A549 (cell line): ENCODE measurements around the gene FAM13A. TPM values are rescaled to one million over a fixed set of nuclear protein-coding genes. Genes with fewer than 3 reads are reported as not detected.
"Not testable (repeated sequence)": the region's sequence is repeated elsewhere in the genome, so short reads cannot be mapped to it uniquely, and the experiment has no call there.

Experiments
- ATAC-seq, 2 experiments: fragments of 200-7000 bp in 1 of 2; fragments of >200 bp in 1 of 2; cut with Nextera tagmentation in 1 of 2; cut with Tn5 transposase in 1 of 2; 3 replicates each; pipeline versions ENCODE4 v1.8.0 to v1.9.1; 2018 to 2020; ENCODE audit warnings: mild to moderate bottlenecking in 1 of 2, moderate library complexity in 1 of 2
- CTCF ChIA-PET: fragments of 300-600 bp; sonication (Branson Sonifier 250); formaldehyde crosslinking; extraction: SDS; loops from one replicate; lab custom pipeline; 2021; ENCODE audit warnings: antibody characterized with exemption, inconsistent platforms; lab: Yijun Ruan, JAX
- POLR2A ChIA-PET: fragments of 350-600 bp; formaldehyde crosslinking; extraction: SDS; loops from one replicate; lab custom pipeline; 2021; ENCODE audit warnings: antibody characterized with exemption, inconsistent platforms; lab: Yijun Ruan, JAX
- DNase-seq, 2 experiments: peaks; one replicate each; pipeline versions ENCODE4 v3.0.0 to v3.0.0-alpha.2; 2011 to 2016; ENCODE audit warnings: low read depth in 1 of 2, low spot score in 1 of 2
- FAIRE-seq: peaks from 2 replicates; lab custom pipeline; 2011; peaks lifted over from hg19 to GRCh38; lab: Jason Lieb, UNC
- H3K27ac ChIP-seq, 2 experiments: fragments of >200 bp; sonication (Bioruptor Twin); formaldehyde crosslinking; 3 replicates each; pipeline ENCODE4 v1.5.1; 2016 to 2017
- H3K4me1 ChIP-seq: fragments of >200 bp; sonication (Bioruptor Twin); formaldehyde crosslinking; 3 replicates; pipeline ENCODE4 v1.6.1; 2016
- H3K4me2 ChIP-seq: fragments of >200 bp; sonication (Bioruptor Twin); formaldehyde crosslinking; 3 replicates; pipeline ENCODE4 v1.6.1; 2016
- H3K4me3 ChIP-seq: fragments of >200 bp; sonication (Bioruptor Twin); formaldehyde crosslinking; 3 replicates; pipeline ENCODE4 v1.5.1; 2016
- H3K9me3 ChIP-seq: fragments of >200 bp; sonication (Bioruptor Twin); formaldehyde crosslinking; 3 replicates; pipeline ENCODE4 v1.6.1; 2016
- CBX8 ChIP-seq: fragments of 200-600 bp; sonication (generic); IDR thresholded peaks from 2 replicates; pipeline ENCODE4 v1.6.1; 2016
- CTCF ChIP-seq: fragments of >200 bp; sonication (Bioruptor Twin); formaldehyde crosslinking; IDR thresholded peaks from 3 replicates; pipeline ENCODE4 v1.5.1; 2016
- EHF ChIP-seq: fragments of 250-450 bp; sonication (Bioruptor Pico); IDR thresholded peaks from 2 replicates; pipeline ENCODE4 v1.5.0; 2020; ENCODE audit warnings: mild to moderate bottlenecking
- ELK1 ChIP-seq: fragments of 150-350 bp; IDR thresholded peaks from 2 replicates; pipeline ENCODE4 v1.6.1; 2014; ENCODE audit warnings: low read depth, mild to moderate bottlenecking, low read length
- ESRRA ChIP-seq: fragments of 150-350 bp; IDR thresholded peaks from 2 replicates; pipeline ENCODE4 v1.6.1; 2014; ENCODE audit warnings: mild to moderate bottlenecking, low read length, borderline replicate concordance
- FOSB ChIP-seq: fragments of 250-450 bp; sonication (Bioruptor Pico); IDR thresholded peaks from 2 replicates; pipeline ENCODE4 v1.5.0; 2020; ENCODE audit warnings: mild to moderate bottlenecking, moderate library complexity
- FOSL2 ChIP-seq, 2 experiments: fragments of 450-650 bp in 1 of 2; fragments of >200 bp in 1 of 2; sonication (Bioruptor Twin) in 1 of 2; formaldehyde crosslinking; IDR thresholded peaks; 2 replicates each; pipeline versions ENCODE4 v1.5.0 to v1.6.1; 2016 to 2020; ENCODE audit warnings: mild to moderate bottlenecking in 1 of 2, moderate library complexity in 1 of 2
- GATA3 ChIP-seq: IDR thresholded peaks from 2 replicates; pipeline ENCODE4 v1.6.1; 2012; ENCODE audit warnings: borderline replicate concordance
- HDAC2 ChIP-seq: fragments of 200-600 bp; sonication (generic); IDR thresholded peaks from 2 replicates; pipeline ENCODE4 v1.6.1; 2016
- HMGXB4 ChIP-seq: fragments of 250-450 bp; sonication (Bioruptor Pico); IDR thresholded peaks from 2 replicates; pipeline ENCODE4 v1.5.0; 2021; ENCODE audit warnings: mild to moderate bottlenecking, moderate library complexity, borderline replicate concordance
- HOXB13 ChIP-seq: fragments of 250-450 bp; sonication (Bioruptor Pico); IDR thresholded peaks from 2 replicates; pipeline ENCODE4 v1.5.0; 2020; ENCODE audit warnings: low read depth, mild to moderate bottlenecking, moderate library complexity
- KDM1A ChIP-seq: fragments of 200-600 bp; sonication (generic); IDR thresholded peaks from 2 replicates; pipeline ENCODE4 v1.6.1; 2016; ENCODE audit warnings: low read depth, mild to moderate bottlenecking
- NFE2L2 ChIP-seq: fragments of 150-350 bp; conservative IDR thresholded peaks from 2 replicates; pipeline ENCODE4 v1.6.1; 2014; ENCODE audit warnings: low read length
- PHF8 ChIP-seq: fragments of 200-600 bp; sonication (generic); IDR thresholded peaks from 2 replicates; pipeline ENCODE4 v1.6.1; 2016; ENCODE audit warnings: low read depth, mild to moderate bottlenecking, antibody characterized with exemption, moderate library complexity, borderline replicate concordance
- POLR2A ChIP-seq: IDR thresholded peaks from 2 replicates; pipeline ENCODE4 v1.6.1; 2012; ENCODE audit warnings: mild to moderate bottlenecking, low read length
- SMC3 ChIP-seq: fragments of >200 bp; sonication (Bioruptor Twin); formaldehyde crosslinking; IDR thresholded peaks from 3 replicates; pipeline ENCODE4 v1.6.1; 2018; ENCODE audit warnings: inconsistent platforms
- SREBF2 ChIP-seq: fragments of 450-650 bp; IDR thresholded peaks from 2 replicates; pipeline ENCODE4 v1.6.1; 2014; ENCODE audit warnings: mild to moderate bottlenecking, moderate library complexity
- TFCP2L1 ChIP-seq: fragments of 250-450 bp; sonication (Bioruptor Pico); IDR thresholded peaks from 2 replicates; pipeline ENCODE4 v1.5.0; 2021; ENCODE audit warnings: mild to moderate bottlenecking
- ZC3H11A ChIP-seq: fragments of 450-650 bp; IDR thresholded peaks from 2 replicates; pipeline ENCODE4 v1.6.1; 2014; ENCODE audit warnings: antibody characterized with exemption, mild to moderate bottlenecking
- ZNF302 ChIP-seq: fragments of 250-450 bp; sonication (Bioruptor Pico); IDR thresholded peaks from 2 replicates; pipeline ENCODE4 v1.9.0; 2021; ENCODE audit warnings: inconsistent platforms, mild to moderate bottlenecking, moderate library complexity
- ZSCAN20 ChIP-seq: fragments of 250-450 bp; sonication (Bioruptor Pico); IDR thresholded peaks from 2 replicates; pipeline ENCODE4 v1.8.0; 2022; ENCODE audit warnings: mild to moderate bottlenecking, moderate library complexity
- WGBS: methylation state at CpG from one replicate; pipeline ENCODE4 v1.1.6; 2017; ENCODE audit errors: missing lambda C conversion rate; 5-methylcytosine and 5-hydroxymethylcytosine counted together
- polyA plus RNA-seq, 4 experiments: library from polyadenylated mRNA; depleted of rRNA in 3 of 4; stranded (reverse); fragments of >200 nt; fragmentation: RNase III in 1 of 4; extraction: RNeasy Plus Mini Kit Qiagen cat#74134 plus additional on column Dnase treatment in 1 of 4; gene quantifications; 2 replicates in 3 of 4; 3 replicates in 1 of 4; pipeline ENCODE4 v1.2.3, GENCODE V29; 2011 to 2017

Gene FAM13A
- polyA plus RNA-seq, 2 of the 4 experiments (the other 2 are of a cell fraction) = 6.5 to 22.0 TPM

- TF ChIP-seq HOXB13 (no peak), NFE2L2 (no peak), POLR2A (no peak)
- ChIA-PET CTCF (interaction anchor here (1.6 kb wide), 2 partner anchors 24 to 180 kb away, joined by 3 to 4 read pairs; no protein-coding TSS in a partner anchor), POLR2A (no interaction called here)
- H3K4me1 ChIP-seq = peaks cover 13% of the 10 kb centered on the region
- ATAC-seq = no peak
- H3K4me3 ChIP-seq = no peak overlapping the region
- WGBS = 77% methylated on average over 3 of the region's 3 CpGs
- FAIRE-seq = no peak
- no peak for DNase-seq
- no peak overlapping the region for H3K4me2 ChIP-seq
- H3K27ac ChIP-seq = no peak overlapping the region
- H3K9me3 ChIP-seq = no peaks in the 10 kb centered on the region
Observed at GRCh38 chr4:88998891-88999290, 58.1 kb downstream of the FAM13A start.

GRCh38 chr4:88998001-88998400 is 59.0 kb downstream of the FAM13A start:
- no peak for TF ChIP-seq CBX8
- no peak for TF ChIP-seq HDAC2
- no peak for TF ChIP-seq HMGXB4 (CRISPR knock-in tag)
- TF ChIP-seq CTCF = no peak
- no peak for TF ChIP-seq POLR2A
- no peak for TF ChIP-seq ESRRA
- no peak for TF ChIP-seq KDM1A
- TF ChIP-seq ZSCAN20 (CRISPR knock-in tag) = no peak
- TF ChIP-seq GATA3 = no peak
- no peak for TF ChIP-seq PHF8
- TF ChIP-seq ZNF302 (CRISPR knock-in tag) = no peak
- no peak for TF ChIP-seq FOSB
- TF ChIP-seq SREBF2 = no peak
- TF ChIP-seq SMC3 = no peak
- TF ChIP-seq TFCP2L1 (CRISPR knock-in tag) = no peak
- no peak for TF ChIP-seq FOSL2 (IDR thresholded peaks at IDR 0.05)
- TF ChIP-seq FOSL2 (CRISPR knock-in tag; IDR thresholded peaks at IDR 0.05) = no peak
- TF ChIP-seq ELK1 = no peak
- TF ChIP-seq EHF (CRISPR knock-in tag) = no peak
- ChIA-PET POLR2A (no interaction called here), CTCF (interaction anchor here (1.6 kb wide), 1 partner anchor 179 kb away, joined by 4 read pairs; no protein-coding TSS in a partner anchor)
- Histone ChIP-seq H3K4me1 (peaks cover 13% of the 10 kb centered on the region), H3K9me3 (no peaks in the 10 kb centered on the region), H3K4me3 (no peak overlapping the region), H3K27ac (no peak overlapping the region), H3K4me2 (no peak overlapping the region)
- ATAC-seq = no peak
- no peak for DNase-seq
- no peak for FAIRE-seq

- Histone ChIP-seq H3K4me3 (no peak overlapping the region), H3K9me3 (no peaks in the 10 kb centered on the region), H3K27ac (no peak overlapping the region), H3K4me1 (peaks cover 13% of the 10 kb centered on the region), H3K4me2 (no peak overlapping the region)
- WGBS = 85% methylated on average over 1 of the region's 1 CpG
- DNase-seq (no peak), ATAC-seq (no peak), FAIRE-seq (no peak)
- ChIA-PET POLR2A (no interaction called here), CTCF (interaction anchor here (1.0 to 1.2 kb wide), 2 partner anchors 21 to 289 kb away, joined by 3 to 4 read pairs; no protein-coding TSS in a partner anchor)
- TF ChIP-seq FOSL2 (IDR thresholded peaks at IDR 0.05) (no peak), FOSL2 (CRISPR knock-in tag; IDR thresholded peaks at IDR 0.05) (no peak), ZC3H11A (no peak), EHF (CRISPR knock-in tag) (no peak)
Observed at GRCh38 chr4:88995874-88996273, 61.1 kb downstream of the FAM13A start.

GRCh38 chr4:88995257-88995656 is 61.7 kb downstream of the FAM13A start:
- CTCF ChIA-PET = interaction anchor here (1.0 kb wide), 1 partner anchor 288 kb away, joined by 4 read pairs; no protein-coding TSS in a partner anchor
- whole genome bisulfite sequencing = 100% methylated on average over 1 of the region's 1 CpG
- H3K9me3 ChIP-seq, ATAC-seq, H3K4me2 ChIP-seq, FAIRE-seq, H3K4me3 ChIP-seq, H3K27ac ChIP-seq, POLR2A ChIA-PET, DNase-seq: not testable (repeated sequence)
- peaks cover 12% of the 10 kb centered on the region; the same call in 1 of the 3 replicates for H3K4me1 ChIP-seq
